Mesothelial cell of epicardium (in vitro differentiated cells): ENCODE measurements around the gene COMMD6. TPM values are rescaled to one million over a fixed set of nuclear protein-coding genes. Genes with fewer than 3 reads are reported as not detected.

Source experiments
- DNase-seq, 2 experiments: peaks; one replicate each; pipeline ENCODE4 v3.0.0; 2021; ENCODE audit warnings: low spot score in 2 of 2; ENCODE audit not compliant: unreplicated experiment in 2 of 2
- H3K27ac Mint-ChIP-seq: 2 replicates; pipeline ENCODE4 v1.8.0; 2021; ENCODE audit warnings: mixed read lengths
- H3K27me3 Mint-ChIP-seq: 2 replicates; pipeline ENCODE4 v1.8.0; 2021; ENCODE audit warnings: low read depth, mixed read lengths
- H3K36me3 Mint-ChIP-seq: 2 replicates; pipeline ENCODE4 v1.8.0; 2021; ENCODE audit warnings: mixed read lengths
- H3K4me1 Mint-ChIP-seq: 2 replicates; pipeline ENCODE4 v1.8.0; 2021; ENCODE audit warnings: mixed read lengths
- H3K4me3 Mint-ChIP-seq: 2 replicates; pipeline ENCODE4 v1.8.0; 2021; ENCODE audit warnings: mild to moderate bottlenecking, moderate library complexity, mixed read lengths
- H3K9me3 Mint-ChIP-seq: 2 replicates; pipeline ENCODE4 v1.8.0; 2021; ENCODE audit warnings: mixed read lengths
- CTCF ChIP-seq: fragments of 200-600 bp; sonication (generic); IDR thresholded peaks from one replicate; pipeline ENCODE4 v1.5.0; 2021; ENCODE audit warnings: antibody characterized with exemption; ENCODE audit not compliant: unreplicated experiment
- total RNA-seq: library from RNA; stranded (reverse); gene quantifications from 3 replicates; pipeline ENCODE4 v1.2.1, GENCODE V29; 2021

Gene COMMD6
- total RNA-seq, 1 donor from 2014 or later = 134 TPM

- Mint-ChIP-seq H3K4me1 (peaks cover 8% of the 10 kb centered on the region), H3K9me3 (no peaks in the 10 kb centered on the region), H3K27ac (no peak overlapping the region), H3K4me3 (no peak overlapping the region), H3K36me3 (peaks cover 23% of the 10 kb centered on the region), H3K27me3 (no peaks in the 10 kb centered on the region)
- no peak for TF ChIP-seq CTCF
- DNase-seq = no peak
These were observed 31.9 kb upstream of the COMMD6 start for GRCh38 chr13:75569576-75569975.

- H3K36me3 Mint-ChIP-seq = peaks cover 12% of the 10 kb centered on the region
- no peak for DNase-seq
- no peak overlapping the region for H3K4me3 Mint-ChIP-seq
- H3K27ac Mint-ChIP-seq = no peak overlapping the region
- H3K9me3 Mint-ChIP-seq = no peaks in the 10 kb centered on the region
- no peak for TF ChIP-seq CTCF
- H3K4me1 Mint-ChIP-seq = peaks cover 8% of the 10 kb centered on the region
- H3K27me3 Mint-ChIP-seq = no peaks in the 10 kb centered on the region
These were observed 29.0 kb upstream of the COMMD6 start for GRCh38 chr13:75566658-75567057.

GRCh38 chr13:75558145-75558840, 20.7 kb upstream of the COMMD6 start:
- no peak for DNase-seq
- no peak for TF ChIP-seq CTCF
- H3K27me3 Mint-ChIP-seq = no peaks in the 10 kb centered on the region

GRCh38 chr13:75556961-75557360, 19.3 kb upstream of the COMMD6 start:
- Mint-ChIP-seq H3K27me3 (no peaks in the 10 kb centered on the region), H3K4me1 (peaks cover 8% of the 10 kb centered on the region), H3K9me3 (no peaks in the 10 kb centered on the region), H3K4me3 (no peak overlapping the region), H3K27ac (no peak overlapping the region), H3K36me3 (peaks cover 17% of the 10 kb centered on the region)
- TF ChIP-seq CTCF = no peak
- DNase-seq = no peak

More at GRCh38 chr13:75558145-75558840, 20.7 kb upstream of the COMMD6 start:
- H3K4me3 Mint-ChIP-seq = no peak overlapping the region
- H3K27ac Mint-ChIP-seq = no peak overlapping the region
- peaks cover 17% of the 10 kb centered on the region for H3K36me3 Mint-ChIP-seq
- peaks cover 5% of the 10 kb centered on the region for H3K4me1 Mint-ChIP-seq
- no peaks in the 10 kb centered on the region for H3K9me3 Mint-ChIP-seq

- no peak overlapping the region for H3K4me3 Mint-ChIP-seq
- H3K27me3 Mint-ChIP-seq = no peaks in the 10 kb centered on the region
- peaks cover 17% of the 10 kb centered on the region for H3K36me3 Mint-ChIP-seq
- H3K9me3 Mint-ChIP-seq = no peaks in the 10 kb centered on the region
- no peak for DNase-seq
- TF ChIP-seq CTCF = no peak
- no peak overlapping the region for H3K27ac Mint-ChIP-seq
- peaks cover 12% of the 10 kb centered on the region for H3K4me1 Mint-ChIP-seq
These were observed 18.2 kb upstream of the COMMD6 start for GRCh38 chr13:75555836-75556235.
